Nephron (organoid): ENCODE data around the gene CORO1C.
A peak's percentile ranks its signal among the peaks of the same experiment; 100 is the strongest.
"Not testable (repeated sequence)": the region's sequence is repeated elsewhere in the genome, so short reads cannot be mapped to it uniquely, and the experiment has no call there.

Experiments used
- H3K27ac Mint-ChIP-seq, 3 experiments: 2 replicates each; pipeline ENCODE4 v1.8.0; 2020; ENCODE audit warnings: mixed read lengths in 3 of 3, mild to moderate bottlenecking in 2 of 3, moderate library complexity in 1 of 3
- H3K27me3 Mint-ChIP-seq: 2 replicates; pipeline ENCODE4 v1.8.0; 2021; ENCODE audit warnings: low read depth, mild to moderate bottlenecking, moderate library complexity, mixed read lengths
- H3K36me3 Mint-ChIP-seq: 2 replicates; pipeline ENCODE4 v1.8.0; 2020; ENCODE audit warnings: low read depth, mixed read lengths
- H3K4me1 Mint-ChIP-seq: 2 replicates; pipeline ENCODE4 v1.8.0; 2020; ENCODE audit warnings: mixed read lengths
- H3K4me3 Mint-ChIP-seq, 3 experiments: 2 replicates each; pipeline ENCODE4 v1.8.0; 2020; ENCODE audit warnings: mild to moderate bottlenecking in 3 of 3, mixed read lengths in 3 of 3, moderate library complexity in 2 of 3
- H3K9me3 Mint-ChIP-seq: 2 replicates; pipeline ENCODE4 v1.8.0; 2020; ENCODE audit warnings: mixed read lengths
- TF ChIP-seq, protein P1 (sequence below), 3 experiments: fragments of 200-600 bp; sonication (generic); IDR thresholded peaks; one replicate each; pipeline ENCODE4 v1.5.0; 2021; ENCODE audit warnings: antibody characterized with exemption in 3 of 3; ENCODE audit not compliant: unreplicated experiment in 3 of 3

CORO1C gene

GRCh38 chr12:108663324-108664015 is 67.8 kb downstream of the CORO1C start:
- H3K36me3 Mint-ChIP-seq: peaks cover 18% of the 10 kb centered on the region
- TF ChIP-seq, protein P1, sequence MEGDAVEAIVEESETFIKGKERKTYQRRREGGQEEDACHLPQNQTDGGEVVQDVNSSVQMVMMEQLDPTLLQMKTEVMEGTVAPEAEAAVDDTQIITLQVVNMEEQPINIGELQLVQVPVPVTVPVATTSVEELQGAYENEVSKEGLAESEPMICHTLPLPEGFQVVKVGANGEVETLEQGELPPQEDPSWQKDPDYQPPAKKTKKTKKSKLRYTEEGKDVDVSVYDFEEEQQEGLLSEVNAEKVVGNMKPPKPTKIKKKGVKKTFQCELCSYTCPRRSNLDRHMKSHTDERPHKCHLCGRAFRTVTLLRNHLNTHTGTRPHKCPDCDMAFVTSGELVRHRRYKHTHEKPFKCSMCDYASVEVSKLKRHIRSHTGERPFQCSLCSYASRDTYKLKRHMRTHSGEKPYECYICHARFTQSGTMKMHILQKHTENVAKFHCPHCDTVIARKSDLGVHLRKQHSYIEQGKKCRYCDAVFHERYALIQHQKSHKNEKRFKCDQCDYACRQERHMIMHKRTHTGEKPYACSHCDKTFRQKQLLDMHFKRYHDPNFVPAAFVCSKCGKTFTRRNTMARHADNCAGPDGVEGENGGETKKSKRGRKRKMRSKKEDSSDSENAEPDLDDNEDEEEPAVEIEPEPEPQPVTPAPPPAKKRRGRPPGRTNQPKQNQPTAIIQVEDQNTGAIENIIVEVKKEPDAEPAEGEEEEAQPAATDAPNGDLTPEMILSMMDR (IDR thresholded peaks at IDR 0.05; ENCODE audit: unreplicated experiment in 3 of 3): no peak
- H3K9me3 Mint-ChIP-seq: no peaks in the 10 kb centered on the region
- H3K4me3 Mint-ChIP-seq: no peak overlapping the region
- no peaks in the 10 kb centered on the region for H3K27me3 Mint-ChIP-seq
- peaks cover 48% of the 10 kb centered on the region for H3K4me1 Mint-ChIP-seq
- peak overlapping the region in 2 of 3 experiments; percentile 40 to 46 for H3K27ac Mint-ChIP-seq

DNA sequence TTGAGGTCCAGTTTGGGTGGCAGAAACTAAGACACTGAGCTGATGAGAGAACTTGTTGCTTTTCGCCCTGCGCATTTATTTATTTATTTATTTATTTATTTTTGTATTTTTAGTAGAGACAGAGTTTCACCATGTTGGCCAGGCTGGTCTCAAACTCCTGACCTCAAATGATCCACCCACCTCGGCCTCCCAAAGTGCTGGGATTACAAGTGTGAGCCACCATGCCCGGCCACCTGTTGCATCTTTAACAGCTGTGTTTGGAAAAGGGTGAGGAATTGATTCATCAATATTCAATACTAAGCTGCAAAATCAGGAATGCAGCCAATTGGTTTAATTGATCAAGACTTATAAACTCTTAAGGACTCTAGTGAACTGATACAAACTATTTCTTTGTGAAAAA is 73.2 kb downstream of the CORO1C start:
- peaks cover 42% of the 10 kb centered on the region for H3K36me3 Mint-ChIP-seq
- H3K4me1 Mint-ChIP-seq, H3K27me3 Mint-ChIP-seq, H3K27ac Mint-ChIP-seq, H3K4me3 Mint-ChIP-seq, H3K9me3 Mint-ChIP-seq: not testable (repeated sequence)

- H3K27me3 Mint-ChIP-seq: no peaks in the 10 kb centered on the region
- TF ChIP-seq, protein P1 (IDR thresholded peaks at IDR 0.05; ENCODE audit: unreplicated experiment in 3 of 3): no peak
- no peaks in the 10 kb centered on the region for H3K9me3 Mint-ChIP-seq
- H3K27ac Mint-ChIP-seq: no peak overlapping the region
- peaks cover 8% of the 10 kb centered on the region for H3K4me1 Mint-ChIP-seq
- H3K4me3 Mint-ChIP-seq: no peak overlapping the region
- H3K36me3 Mint-ChIP-seq: peaks cover 49% of the 10 kb centered on the region
Observed at GRCh38 chr12:108657130-108657745, 74.1 kb downstream of the CORO1C start.

DNA sequence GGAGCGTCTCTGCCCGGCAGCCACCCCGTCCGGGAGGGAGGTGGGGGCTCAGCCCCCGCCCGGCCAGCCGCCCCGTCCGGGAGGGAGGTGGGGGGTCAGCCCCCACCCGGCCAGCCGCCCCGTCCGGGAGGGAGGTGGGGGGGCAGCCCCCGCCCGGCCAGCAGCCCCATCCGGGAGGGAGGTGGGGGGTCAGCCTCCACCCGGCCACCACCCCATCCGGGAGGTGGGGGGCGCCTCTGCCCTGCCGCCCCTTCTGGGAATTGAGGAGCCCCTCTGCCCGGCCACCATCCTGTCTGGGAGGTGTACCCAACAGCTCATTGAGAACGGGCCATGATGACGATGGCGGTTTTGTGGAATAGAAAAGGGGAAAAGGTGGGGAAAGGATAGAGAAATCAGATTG is 75.1 kb downstream of the CORO1C start:
- not testable (repeated sequence) for H3K9me3 Mint-ChIP-seq, H3K27ac Mint-ChIP-seq, H3K4me3 Mint-ChIP-seq, H3K27me3 Mint-ChIP-seq, H3K4me1 Mint-ChIP-seq
- peaks cover 50% of the 10 kb centered on the region for H3K36me3 Mint-ChIP-seq

DNA sequence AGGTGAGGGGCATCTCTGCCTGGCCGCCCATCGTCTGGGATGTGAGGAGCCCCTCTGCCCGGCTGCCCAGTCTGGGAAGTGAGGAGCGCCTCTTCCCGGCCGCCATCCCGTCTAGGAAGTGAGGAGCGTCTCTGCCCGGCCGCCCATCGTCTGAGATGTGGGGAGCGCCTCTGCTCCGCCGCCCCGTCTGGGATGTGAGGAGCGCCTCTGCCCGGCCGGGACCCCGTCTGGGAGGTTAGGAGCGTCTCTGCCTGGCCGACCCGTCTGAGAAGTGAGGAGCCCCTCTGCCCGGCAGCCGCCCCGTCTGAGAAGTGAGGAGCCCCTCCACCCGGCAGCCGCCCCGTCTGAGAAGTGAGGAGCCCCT is 75.5 kb downstream of the CORO1C start:
- not testable (repeated sequence) for H3K27me3 Mint-ChIP-seq, H3K27ac Mint-ChIP-seq, H3K4me1 Mint-ChIP-seq, H3K9me3 Mint-ChIP-seq, H3K4me3 Mint-ChIP-seq
- H3K36me3 Mint-ChIP-seq: peaks cover 52% of the 10 kb centered on the region

DNA sequence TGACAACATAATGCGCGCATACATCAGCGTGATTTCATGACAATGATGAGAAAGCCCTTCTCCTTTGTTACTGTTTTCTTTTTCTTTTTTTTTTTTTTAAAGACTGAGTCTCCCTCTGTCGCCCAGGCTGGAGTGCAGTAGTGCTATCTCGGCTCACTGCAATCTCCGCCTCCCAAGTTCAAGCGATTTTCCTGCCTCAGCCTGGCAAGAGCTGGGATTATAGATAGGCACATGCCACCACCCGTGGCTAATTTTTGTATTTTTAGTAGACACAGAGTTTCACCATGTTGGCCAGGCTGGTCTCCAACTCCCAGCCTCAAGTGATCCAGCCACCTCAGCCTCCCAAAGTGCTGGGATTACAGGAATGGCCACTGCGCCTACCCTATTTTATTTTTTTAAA is 76.7 kb downstream of the CORO1C start:
- H3K27ac Mint-ChIP-seq, H3K27me3 Mint-ChIP-seq, H3K4me3 Mint-ChIP-seq, H3K9me3 Mint-ChIP-seq, H3K4me1 Mint-ChIP-seq: not testable (repeated sequence)
- H3K36me3 Mint-ChIP-seq: peaks cover 51% of the 10 kb centered on the region

DNA sequence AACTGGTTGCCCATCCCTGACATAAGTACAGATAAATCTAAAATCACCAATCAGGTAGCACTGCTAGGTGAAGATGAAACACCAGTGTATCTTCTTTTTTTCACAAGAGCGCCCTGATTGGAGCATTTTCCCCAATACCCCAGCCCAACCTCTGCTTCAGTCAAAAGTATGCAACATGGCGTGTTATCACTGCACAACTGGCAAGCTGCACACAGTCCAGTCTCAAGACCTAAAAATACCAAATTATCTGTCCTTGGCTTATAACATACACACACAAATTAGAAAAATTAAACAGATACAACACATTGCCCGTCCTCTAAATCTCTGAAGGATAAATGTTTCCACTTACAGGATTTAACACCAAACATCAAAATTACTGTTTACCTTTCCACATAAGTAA is 77.4 kb downstream of the CORO1C start:
- Mint-ChIP-seq H3K9me3 (no peaks in the 10 kb centered on the region), H3K4me1 (peaks cover 7% of the 10 kb centered on the region), H3K4me3 (no peak overlapping the region), H3K27me3 (no peaks in the 10 kb centered on the region), H3K36me3 (peaks cover 55% of the 10 kb centered on the region), H3K27ac (no peak overlapping the region)
- TF ChIP-seq, protein P1 (IDR thresholded peaks at IDR 0.05; ENCODE audit: unreplicated experiment in 3 of 3): no peak

- Mint-ChIP-seq H3K27me3 (no peaks in the 10 kb centered on the region), H3K4me1 (peaks cover 4% of the 10 kb centered on the region), H3K36me3 (peaks cover 58% of the 10 kb centered on the region), H3K27ac (peak overlapping the region in 1 of 3 experiments; percentile 2), H3K4me3 (no peak overlapping the region), H3K9me3 (no peaks in the 10 kb centered on the region)
- TF ChIP-seq, protein P1 (IDR thresholded peaks at IDR 0.05; ENCODE audit: unreplicated experiment in 3 of 3): no peak
Observed at GRCh38 chr12:108653082-108653516, 78.2 kb downstream of the CORO1C start.
